GM21737 (cell line): ENCODE data around the gene GFI1B.
"Not testable (repeated sequence)": the region's sequence is repeated elsewhere in the genome, so short reads cannot be mapped to it uniquely, and the experiment has no call there.

Experiments
- ATAC-seq: cut with Tn5 transposase; IDR thresholded peaks from one replicate; pipeline ENCODE4 v1.9.1; 2021; ENCODE audit warnings: mild to moderate bottlenecking, moderate library complexity; ENCODE audit not compliant: unreplicated experiment

GFI1B gene

GRCh38 chr9:133008406-133008805 lies 29.9 kb downstream of the GFI1B start:
- ATAC-seq, result no peak

- ATAC-seq, result no peak
Observed at GRCh38 chr9:133008824-133009223, 30.3 kb downstream of the GFI1B start.

GRCh38 chr9:133009906-133010582 lies 31.6 kb downstream of the GFI1B start:
- ATAC-seq, result no peak

GRCh38 chr9:133014696-133015095 lies 36.2 kb downstream of the GFI1B start:
- ATAC-seq, result no peak

GRCh38 chr9:133023117-133023890 lies 44.8 kb downstream of the GFI1B start:
- ATAC-seq, result no peak

- ATAC-seq, result no peak
Observed at GRCh38 chr9:133026426-133026825, 47.9 kb downstream of the GFI1B start.

GRCh38 chr9:133027134-133027533 lies 48.6 kb downstream of the GFI1B start:
- no peak for ATAC-seq

- ATAC-seq, result no peak
Observed at GRCh38 chr9:133028221-133028620, 49.7 kb downstream of the GFI1B start.

GRCh38 chr9:133029994-133030316 lies 51.5 kb downstream of the GFI1B start:
- no peak for ATAC-seq

- peak; percentile 94 for ATAC-seq
Observed at GRCh38 chr9:133030317-133031129, 52.0 kb downstream of the GFI1B start, which contains the start of gene GTF3C5. Gene GTF3C5 (plus strand): TSS chr9:133030997. CDS start chr9:133031012, 15 bp downstream.

- no peak for ATAC-seq
Observed at GRCh38 chr9:133031130-133031422, 52.6 kb downstream of the GFI1B start.

GRCh38 chr9:133031496-133031911 lies 53.0 kb downstream of the GFI1B start:
- ATAC-seq, result no peak

- no peak for ATAC-seq
Observed at GRCh38 chr9:133032171-133032570, 53.7 kb downstream of the GFI1B start.

- no peak for ATAC-seq
Observed at GRCh38 chr9:133035669-133036068, 57.2 kb downstream of the GFI1B start.

GRCh38 chr9:133037775-133038515 lies 59.5 kb downstream of the GFI1B start:
- no peak for ATAC-seq

- ATAC-seq, result not testable (repeated sequence)
Observed at GRCh38 chr9:133040892-133041479, 62.5 kb downstream of the GFI1B start.
